Keratinocyte (primary cell): Measurements from ENCODE around the gene EIF3I.

ENCODE experiments used
- CTCF ChIP-seq, 3 experiments: IDR thresholded peaks in 1 of 3; conservative IDR thresholded peaks in 1 of 3; optimal IDR thresholded peaks in 1 of 3; 2 replicates in 2 of 3; 3 replicates in 1 of 3; pipeline versions ENCODE3 to v1.5.1; 2011; ENCODE audit warnings: low read length in 3 of 3, mild to moderate bottlenecking in 3 of 3, moderate library complexity in 2 of 3, control low read depth in 1 of 3, inconsistent platforms in 1 of 3; ENCODE audit not compliant: insufficient read depth in 2 of 3; ENCODE audit errors: extremely low read depth in 1 of 3
- EZH2 ChIP-seq: IDR thresholded peaks from one replicate; pipeline ENCODE4 v1.6.1; 2012; ENCODE audit warnings: inconsistent platforms, mild to moderate bottlenecking, low read length, moderate library complexity

DNA sequence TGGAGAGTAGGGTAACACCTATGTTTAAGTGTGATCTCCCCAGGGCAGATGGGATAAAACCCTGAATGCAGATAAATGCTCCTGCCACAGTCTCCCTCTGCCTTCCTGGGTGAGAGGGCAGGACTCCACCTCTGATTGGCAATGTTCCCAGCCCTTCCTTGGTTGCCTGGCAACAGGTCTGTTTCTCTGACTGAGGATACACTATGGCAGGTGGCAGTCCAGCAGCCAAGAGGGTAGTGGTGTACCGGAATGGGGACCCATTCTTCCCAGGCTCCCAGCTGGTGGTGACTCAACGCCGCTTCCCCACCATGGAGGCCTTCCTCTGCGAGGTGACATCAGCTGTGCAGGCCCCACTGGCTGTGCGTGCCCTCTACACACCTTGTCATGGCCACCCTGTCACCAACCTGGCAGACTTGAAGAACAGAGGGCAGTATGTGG, 13.3 kb upstream of the EIF3I start, which contains the start of gene DCDC2B:
- TF ChIP-seq CTCF (optimal IDR thresholded peaks at IDR 0.05 in 1 of 3, IDR thresholded peaks at IDR 0.05 in 1 of 3, conservative IDR thresholded peaks at IDR 0.05 in 1 of 3; ENCODE audit: extremely low read depth in 1 of 3, insufficient read depth in 2 of 3, low read length in 3 of 3): no peak
- TF ChIP-seq EZH2: no peak
